ENCODE measurements around the gene KIAA0408.

- TF ChIP-seq POLR2A (IDR thresholded peaks at IDR 0.05) (no peak), POLR2AphosphoS5 (IDR thresholded peaks at IDR 0.05) (no peak), EP300 (IDR thresholded peaks at IDR 0.05) (no peak)
- TF ChIP-seq, protein P1, sequence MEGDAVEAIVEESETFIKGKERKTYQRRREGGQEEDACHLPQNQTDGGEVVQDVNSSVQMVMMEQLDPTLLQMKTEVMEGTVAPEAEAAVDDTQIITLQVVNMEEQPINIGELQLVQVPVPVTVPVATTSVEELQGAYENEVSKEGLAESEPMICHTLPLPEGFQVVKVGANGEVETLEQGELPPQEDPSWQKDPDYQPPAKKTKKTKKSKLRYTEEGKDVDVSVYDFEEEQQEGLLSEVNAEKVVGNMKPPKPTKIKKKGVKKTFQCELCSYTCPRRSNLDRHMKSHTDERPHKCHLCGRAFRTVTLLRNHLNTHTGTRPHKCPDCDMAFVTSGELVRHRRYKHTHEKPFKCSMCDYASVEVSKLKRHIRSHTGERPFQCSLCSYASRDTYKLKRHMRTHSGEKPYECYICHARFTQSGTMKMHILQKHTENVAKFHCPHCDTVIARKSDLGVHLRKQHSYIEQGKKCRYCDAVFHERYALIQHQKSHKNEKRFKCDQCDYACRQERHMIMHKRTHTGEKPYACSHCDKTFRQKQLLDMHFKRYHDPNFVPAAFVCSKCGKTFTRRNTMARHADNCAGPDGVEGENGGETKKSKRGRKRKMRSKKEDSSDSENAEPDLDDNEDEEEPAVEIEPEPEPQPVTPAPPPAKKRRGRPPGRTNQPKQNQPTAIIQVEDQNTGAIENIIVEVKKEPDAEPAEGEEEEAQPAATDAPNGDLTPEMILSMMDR (IDR thresholded peaks at IDR 0.05) = no peak
Measured at GRCh38 chr6:127436578-127437110, 22.5 kb downstream of the KIAA0408 start.

Data from upper lobe of left lung (tissue), 4 donors.